Stimulated activated CD4-positive, alpha-beta T cell treated with anti-CD3 and anti-CD28 coated beads, Interleukin-1b, Interleukin-23, amount 100 ng/mL, for 24 hours (primary cell): Measurements from ENCODE around the gene ACP7.
A peak's percentile ranks its signal among the peaks of the same experiment; 100 is the strongest.
"Not testable (repeated sequence)": the region's sequence is repeated elsewhere in the genome, so short reads cannot be mapped to it uniquely, and the experiment has no call there.

ENCODE experiments used
- DNase-seq, 4 experiments: peaks; one replicate each; pipeline ENCODE4 v3.0.0-alpha.2; 2020; ENCODE audit warnings: low read depth in 4 of 4, low spot score in 1 of 4

Gene ACP7

DNA sequence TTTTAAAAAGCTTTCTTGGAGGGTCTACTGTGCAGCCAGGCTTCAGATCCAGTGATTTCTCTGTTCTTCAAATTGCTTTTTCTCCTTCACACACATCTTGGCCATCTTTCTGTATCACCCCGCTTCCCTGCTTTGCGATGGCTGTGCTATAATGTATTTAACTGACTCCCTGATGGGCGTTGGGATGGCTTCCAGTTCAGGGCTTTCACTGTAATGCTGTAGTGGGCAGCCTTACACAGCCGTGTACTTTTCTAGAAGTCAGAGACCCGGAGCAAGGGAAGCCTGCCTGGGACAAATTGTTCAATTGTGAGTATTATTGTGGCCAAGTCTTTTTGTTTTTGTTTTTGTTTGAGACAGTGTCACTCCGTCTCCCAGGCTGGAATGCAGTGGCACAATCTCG, 22.0 kb downstream of the ACP7 start:
- no peak for DNase-seq

DNA sequence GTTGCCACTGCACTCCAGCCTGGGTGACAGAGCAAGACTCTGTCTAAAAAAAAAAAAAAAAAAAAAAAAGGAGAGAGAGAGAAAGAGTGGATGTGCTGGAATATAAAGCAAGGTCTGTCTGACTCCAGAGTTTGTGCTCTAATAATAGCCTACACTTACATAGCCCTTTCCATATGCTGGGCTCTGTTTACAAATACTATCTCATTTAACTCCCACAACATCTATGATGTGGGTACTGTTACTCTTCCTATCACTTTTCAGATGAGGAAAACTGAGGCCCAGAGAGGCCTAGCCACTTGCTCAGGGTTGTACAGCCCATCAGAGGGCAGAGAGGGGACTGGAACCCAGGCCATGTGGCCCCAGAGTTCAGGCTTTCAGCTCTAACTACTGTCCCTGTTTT, 25.5 kb downstream of the ACP7 start:
- DNase-seq: no peak

DNA sequence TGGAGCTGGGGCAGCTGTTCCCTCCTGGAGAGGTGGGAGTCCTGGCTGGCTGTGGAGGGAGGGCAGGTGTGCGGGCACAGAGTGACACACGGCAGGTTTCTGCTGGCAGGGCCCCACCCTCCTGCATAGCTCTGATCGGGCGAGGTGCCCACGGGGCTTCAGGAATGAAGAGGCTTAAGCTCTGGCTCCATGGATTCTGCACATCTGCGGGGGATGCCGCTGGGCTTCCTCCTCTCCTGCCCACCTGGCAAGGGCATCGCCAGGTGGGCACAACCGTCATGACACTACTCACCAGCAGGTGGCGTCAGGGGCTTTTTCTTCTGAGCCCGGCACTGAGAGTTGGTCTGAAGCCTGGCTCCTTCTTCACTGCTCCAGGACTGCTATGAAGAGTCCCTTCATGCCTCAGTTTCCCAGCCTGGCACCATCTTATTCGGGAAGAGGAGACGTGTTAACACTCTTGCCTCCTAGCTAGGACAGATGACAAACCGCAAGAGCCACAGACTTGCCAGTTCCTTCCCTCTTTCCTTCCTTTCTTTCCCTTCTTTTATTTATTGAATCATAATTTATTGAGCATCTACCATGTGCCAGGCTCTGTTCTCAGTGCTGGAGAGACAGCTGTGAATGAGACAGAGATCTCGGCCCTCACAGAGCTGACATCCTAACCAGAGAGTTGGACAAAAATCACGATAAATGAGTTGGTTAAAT, 26.2 kb downstream of the ACP7 start:
- DNase-seq: peak; percentile 56 to 68 (median 64)

DNA sequence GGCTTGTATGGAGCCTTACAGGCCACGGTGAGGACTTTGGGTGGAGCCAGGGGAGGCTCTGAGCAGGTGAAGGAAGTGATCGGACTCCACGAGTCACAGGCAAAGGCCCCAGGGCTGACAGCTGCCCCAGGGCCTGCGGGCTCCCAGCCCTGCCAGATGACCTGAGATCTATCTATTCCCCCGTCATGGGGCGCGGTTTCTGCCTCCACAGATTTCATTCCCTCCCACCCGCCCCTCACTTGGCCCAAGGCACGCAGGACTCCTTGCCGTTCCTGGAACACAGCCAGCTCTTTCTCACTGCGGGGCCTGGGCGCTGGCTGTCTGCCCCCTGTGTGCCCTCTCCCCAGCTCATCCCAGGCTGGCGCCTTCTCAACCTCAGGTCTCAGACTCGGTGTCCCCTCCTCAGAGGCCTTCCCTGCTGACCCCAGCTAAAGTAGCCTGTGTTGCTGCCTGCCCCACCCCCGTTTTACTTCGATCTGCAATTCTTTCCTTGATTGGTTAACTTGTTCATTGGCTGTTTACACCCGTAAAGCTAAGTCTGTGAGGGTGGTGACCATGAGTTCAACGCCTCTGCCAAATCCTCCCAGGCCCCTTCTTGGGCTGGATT, 27.5 kb downstream of the ACP7 start:
- DNase-seq: no peak

DNA sequence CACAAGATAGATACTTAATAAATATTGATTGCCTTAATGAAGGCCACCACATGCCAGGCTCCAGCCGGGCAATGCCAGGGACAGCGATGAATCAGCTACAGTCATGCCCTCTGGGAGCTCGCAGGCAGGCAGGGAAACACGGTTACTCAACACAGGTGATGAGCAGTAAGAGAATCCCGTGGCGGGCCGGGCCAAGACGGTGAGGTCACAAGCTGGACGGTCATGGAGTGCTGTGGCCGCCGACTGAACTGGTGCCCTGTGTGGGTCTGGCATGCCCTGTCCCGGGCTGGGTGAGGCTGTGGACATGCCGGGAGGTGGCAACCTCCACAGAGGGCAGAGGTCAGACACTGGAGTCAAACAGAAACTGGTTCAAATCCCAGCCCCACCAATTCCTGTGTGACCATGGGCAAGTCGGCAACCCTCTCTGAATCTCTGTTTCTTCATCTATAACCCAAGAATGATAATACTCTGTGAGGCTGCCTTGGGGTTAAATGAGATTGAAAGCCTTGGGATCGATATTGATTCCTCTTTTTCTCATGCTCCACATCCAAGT, 28.2 kb downstream of the ACP7 start:
- no peak for DNase-seq

DNA sequence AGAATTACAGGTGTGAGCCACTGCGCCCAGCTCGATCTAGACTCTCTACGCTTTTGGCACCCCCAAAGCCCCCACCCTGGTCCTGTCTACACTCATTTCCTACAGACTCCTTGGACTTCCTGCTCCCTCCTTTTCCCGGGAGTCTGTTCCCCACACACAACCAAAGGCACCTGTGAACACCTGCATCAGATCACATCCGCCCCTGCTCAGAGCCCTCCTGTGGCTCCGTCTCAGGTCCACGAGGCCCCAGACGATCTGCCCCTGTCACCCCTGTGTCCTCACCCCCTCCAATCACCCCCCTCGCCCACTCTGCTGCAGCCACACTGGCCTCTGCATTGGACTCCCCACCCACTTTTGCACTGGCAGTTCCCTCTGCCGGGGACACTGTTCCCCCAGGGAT, 29.0 kb downstream of the ACP7 start:
- no peak for DNase-seq

DNA sequence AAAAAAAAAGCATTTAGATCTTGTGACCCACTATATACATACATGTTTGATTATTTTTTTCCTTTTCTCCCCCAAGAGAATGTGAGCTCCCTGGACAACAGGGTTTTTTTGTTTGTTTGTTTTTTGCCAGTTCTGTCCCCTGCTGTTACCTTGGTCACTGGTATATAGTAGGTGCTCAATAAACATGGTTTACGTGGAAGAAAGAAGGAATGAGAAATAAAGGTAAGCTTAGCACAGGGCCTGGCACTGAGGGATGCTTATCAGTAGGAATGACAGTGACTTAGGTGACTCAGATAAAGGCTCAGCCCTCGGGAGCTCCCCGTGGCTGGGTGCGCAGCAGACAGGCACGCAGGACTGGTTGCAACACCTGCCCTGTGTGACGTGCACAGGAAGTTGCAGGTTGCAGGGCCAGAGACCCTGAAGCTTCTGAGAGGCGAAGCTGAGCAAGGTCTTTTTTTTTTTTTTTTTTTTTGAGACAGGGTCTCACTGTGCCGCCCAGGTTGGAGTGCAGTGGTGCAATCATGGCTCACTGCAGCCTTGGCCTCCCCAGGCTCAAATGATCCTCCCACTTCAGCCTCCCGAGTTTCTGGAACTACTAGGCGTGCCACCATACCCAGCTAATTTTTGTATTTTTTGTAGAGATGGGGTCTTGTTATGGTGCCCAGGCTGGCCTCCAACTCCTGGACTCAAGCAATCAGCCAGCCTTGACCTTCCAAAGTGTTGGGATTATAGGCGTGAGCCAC, 31.1 kb downstream of the ACP7 start:
- DNase-seq: no peak

DNA sequence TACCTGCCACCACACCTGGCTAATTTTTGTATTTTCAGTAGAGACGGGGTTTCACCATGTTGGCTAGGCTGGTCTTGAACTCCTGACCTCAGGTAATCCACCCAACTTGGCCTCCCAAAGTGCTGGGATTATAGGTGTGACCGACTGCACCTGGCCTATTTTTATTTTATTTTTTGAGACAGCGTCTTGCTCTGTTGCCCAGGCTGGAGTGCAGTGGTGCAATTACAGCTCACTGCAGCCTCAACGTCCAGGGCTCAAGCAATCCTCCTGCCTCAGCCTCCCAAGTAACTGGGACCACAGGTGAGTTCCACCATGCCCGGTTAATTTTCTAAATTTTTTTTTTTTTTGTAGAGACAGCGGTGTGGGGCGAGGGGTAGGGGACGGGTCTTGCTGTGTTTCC, 32.9 kb downstream of the ACP7 start:
- DNase-seq: not testable (repeated sequence)

DNA sequence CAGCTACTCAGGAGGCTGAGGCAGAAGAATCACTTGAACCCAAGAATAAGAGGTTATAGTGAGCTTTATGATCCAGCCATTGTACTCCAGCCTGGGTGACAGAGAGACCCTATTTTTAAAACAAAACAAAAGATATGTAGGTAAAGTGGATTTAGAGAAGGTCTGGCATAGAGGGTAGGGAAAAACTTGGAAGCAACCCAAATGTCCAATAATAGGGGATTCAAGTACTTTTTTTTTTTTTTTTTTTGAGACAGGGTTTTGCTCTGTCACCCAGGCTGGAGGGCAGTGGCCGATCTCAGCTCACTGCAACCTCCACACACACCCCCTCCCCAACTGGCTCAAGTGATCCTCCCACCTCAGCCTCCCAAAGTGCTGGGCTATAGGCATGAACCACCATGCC, 35.7 kb downstream of the ACP7 start:
- no peak for DNase-seq

DNA sequence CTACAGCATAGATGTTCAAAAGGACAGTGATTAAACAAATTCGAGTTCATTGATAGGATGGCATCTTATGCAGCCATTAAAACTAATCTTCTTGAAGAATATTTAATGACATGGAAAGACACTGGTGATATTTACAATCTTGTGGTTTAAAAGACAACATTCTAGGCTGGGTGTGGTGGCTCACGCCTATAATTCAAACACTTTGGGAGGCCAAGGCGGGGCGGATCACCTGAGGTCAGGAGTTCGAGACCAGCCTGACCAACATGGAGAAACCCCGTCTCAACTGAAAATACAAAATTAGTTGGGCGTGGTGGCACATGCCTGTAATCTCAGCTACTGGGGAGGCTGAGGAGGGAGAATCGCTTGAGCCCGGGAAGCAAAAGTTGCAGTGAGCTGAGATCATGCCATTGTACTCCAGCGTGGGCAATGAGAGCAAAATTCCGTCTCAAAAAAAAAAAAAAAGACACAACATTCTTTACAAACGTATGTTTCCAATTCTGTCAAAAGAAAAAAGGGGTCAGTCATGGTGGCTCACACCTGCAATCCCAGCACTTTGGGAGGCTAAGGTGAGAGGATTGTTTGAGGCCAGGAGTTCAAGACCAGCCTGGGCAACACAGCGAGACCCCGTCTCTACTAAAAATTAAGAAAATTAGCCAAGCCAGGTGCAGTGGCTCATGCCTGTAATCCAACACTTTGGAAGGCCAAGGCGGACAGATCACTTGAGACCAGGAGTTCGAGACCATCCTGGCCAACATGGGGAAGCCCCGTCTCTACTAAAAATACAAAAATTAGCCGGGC, 39.0 kb downstream of the ACP7 start:
- no peak for DNase-seq

DNA sequence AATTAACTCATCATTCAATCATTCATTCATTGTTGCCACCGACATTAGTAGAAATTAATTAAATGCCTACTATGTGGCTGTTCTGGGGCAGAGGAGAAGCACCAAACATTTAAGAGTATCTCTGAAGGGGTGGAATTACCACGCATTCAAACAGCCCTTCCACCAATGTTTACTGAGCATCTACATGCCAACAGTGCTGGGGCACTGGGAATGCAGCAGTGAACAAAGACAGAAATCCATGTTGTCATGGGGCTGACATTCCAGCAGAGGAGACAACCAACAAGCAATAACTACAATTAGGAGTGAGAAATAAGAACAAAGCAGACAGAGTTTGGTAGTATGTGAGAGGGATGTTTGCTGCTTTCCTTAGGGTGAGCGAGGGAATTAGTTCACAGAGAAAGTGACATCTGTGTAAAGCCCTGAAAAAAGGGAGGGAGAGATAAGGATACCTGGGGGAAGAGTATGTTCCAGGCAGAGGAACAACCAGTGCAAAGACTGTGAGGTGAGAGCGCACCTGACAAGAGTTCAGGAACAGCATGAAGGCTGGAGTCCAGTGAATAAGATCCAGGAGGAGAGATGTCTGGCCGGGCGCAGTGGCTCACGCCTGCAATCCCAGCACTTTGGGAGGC, 40.1 kb downstream of the ACP7 start:
- DNase-seq: no peak

DNA sequence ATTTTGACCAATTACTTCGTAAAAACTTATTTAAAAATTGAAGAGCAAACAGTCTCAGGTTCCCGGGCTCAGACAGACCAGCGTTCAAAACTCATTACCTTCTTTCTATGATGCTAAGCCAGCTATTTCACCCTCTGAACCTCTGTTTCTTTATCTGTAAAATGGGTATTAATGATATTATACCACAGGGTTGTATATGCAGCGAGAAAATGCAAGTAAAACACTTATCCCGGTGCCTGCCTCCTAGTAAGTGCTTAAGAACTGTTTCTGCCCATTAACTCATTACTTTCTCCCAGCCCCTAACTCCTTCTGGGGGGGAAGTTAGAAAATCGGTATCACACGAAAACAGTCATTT, 41.0 kb downstream of the ACP7 start:
- DNase-seq: no peak

DNA sequence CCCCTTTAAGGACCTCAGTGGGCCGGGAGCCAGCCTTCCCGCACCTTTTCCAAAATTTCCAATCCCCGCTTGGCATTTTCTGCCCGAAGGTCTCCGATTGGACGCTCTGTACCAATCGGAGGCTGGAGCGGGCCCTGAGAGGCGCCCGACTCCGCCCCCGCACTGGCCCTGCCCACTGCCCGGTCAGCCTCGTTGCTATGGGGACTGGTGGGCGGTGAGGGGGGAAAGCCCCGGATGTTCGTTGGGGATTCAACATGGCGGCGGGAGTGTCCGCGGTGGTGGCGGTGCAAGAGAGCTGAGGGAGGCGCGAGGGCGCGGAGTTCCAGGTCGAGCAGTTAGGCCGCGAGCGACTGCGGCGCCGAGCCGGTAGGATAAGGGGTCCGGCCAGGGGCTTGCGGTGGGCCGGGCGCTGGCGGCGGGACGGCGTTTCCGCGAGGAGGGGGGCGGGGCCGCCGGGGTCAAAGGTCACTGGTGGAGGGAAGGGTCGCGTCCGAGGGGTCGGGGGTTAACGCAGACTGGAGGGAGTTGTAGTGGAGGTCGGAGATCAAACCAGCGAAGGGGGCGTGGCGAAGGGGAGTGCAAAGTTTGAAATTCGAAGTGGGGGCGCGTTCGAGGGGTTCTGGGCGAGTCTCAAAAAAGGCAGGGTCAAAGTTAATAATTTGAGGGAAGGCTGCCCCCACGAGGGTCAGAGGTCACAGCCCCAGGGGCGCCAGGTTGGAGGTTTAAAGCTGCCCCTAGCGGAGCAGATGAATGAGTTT, 41.6 kb downstream of the ACP7 start, which contains the start of gene PAK4:
TSS of gene PAK4 (plus strand) at position 233 of the 758 bp plus-strand sequence. CDS start 43,768 bp downstream, outside the sequence.
- peak; percentile 94 to 99 (median 98) for DNase-seq

DNA sequence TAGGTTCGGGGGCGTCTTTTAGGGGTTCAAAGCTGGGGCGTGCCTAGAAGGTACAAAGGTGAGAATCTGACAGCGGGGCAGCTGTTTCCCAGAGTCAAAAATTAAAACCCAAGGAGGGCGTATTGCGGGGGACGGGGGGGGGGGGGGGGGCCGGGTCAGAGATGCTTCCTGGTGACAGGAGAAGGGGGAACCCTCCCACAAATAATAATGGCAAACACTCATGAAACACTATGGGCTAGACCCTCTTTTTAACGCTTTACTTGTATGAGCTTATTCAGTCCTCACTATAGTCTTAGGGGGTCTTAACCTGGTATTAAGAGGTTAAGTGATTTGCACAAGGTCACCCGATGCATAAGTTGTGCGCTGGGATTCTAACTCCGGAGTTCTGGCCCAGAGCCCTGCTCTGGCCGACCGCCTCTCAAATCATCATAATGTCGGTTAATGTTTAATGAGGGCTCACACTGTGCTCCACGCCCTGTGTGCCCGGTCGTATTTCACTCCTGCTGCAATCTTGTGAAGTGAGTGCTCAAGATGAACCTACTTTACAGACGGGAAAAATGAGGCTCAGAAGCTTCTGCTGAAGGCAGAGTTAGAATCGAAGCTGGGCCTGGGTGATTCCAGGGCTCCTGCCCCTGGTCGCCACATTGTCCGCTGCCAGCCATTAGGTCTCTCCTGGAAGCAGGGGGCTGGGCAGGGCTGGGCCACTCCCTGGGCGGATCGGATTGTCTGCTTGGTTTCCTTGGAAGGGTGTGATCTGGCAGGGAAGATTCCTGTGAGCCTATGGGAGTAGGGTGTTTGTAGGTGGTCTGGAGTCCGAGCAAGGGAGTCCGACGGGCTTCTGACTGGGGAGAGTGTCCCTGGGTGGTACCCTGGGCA, 42.4 kb downstream of the ACP7 start:
- no peak for DNase-seq

DNA sequence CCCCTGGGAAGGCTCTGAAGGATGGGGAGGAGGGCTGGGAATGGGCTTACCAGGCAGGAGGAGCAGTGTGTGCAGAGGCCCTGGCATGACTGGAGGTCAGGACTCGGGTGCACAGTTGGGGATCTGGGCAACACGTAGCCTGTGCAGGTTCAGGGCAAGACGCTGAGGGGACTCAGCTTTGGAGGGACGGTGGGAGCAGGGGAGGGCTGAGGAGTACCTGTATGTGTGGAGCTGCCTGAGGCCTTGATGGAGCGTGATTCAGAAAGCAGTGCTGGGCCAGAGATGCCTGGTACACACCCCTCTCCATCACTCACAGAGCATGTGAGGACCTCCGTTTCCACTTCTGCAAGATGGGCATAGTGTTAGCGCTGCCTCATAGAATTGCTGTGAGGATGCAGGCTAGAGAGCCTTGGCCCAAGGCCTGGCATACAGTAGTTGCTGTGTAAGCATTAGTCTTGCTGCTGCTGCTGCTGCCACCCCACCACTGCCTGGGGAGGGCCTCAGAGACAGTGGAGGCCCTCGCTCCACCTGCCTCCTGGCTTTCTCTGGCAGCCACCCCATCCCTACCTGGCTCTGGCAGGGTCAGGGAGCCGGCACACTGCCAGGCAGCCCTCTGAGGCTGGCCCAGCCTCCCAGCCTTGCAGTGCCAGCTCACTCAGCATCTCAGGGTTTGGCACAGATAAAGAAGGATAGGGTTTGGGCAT, 43.8 kb downstream of the ACP7 start:
- no peak for DNase-seq

DNA sequence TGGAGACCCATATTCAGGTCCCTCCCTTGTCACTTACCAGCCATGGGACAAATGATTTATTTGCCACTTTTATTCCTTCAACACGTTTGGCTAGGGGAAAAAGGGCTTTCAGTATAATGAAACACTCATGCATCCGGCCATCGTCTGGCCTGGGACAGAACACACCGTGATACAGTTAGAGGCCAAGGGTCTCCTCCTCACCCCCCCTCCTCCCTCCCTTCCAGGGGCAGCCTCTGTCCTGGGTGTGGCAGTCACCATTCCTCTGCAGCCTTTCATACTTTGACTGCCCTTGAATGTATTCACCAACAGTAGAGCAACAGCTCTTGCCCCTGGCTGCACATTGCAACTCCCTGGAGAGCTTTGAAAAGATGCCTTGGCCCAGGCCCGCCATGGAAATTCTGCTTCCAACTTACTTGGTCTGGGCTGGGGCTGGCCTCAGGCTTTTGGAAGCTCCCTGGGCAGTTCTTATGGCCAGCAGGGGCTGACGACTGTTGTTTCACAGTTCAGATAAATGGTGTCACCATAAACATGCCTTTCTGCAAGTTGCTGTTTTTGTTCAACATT, 44.4 kb downstream of the ACP7 start:
- no peak for DNase-seq

DNA sequence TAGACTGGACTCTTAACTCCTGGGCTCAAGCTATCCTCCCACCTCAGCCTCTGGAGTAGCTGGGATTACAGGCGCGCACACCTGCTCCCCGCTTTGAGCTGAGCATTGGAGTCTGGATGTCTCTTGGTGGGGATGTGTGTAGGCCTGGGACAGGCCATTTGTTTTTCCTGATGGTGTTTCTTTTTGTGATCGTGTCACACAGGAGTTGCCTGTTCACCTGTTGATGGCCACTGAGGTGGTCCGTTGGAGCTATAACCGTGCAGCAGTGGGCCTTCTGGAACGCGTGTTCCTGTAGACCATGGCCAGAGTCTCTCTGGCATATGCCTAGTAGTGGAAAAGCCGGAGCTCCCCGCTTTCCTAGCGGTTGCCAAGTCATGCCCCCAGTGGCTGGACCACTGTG, 44.9 kb downstream of the ACP7 start:
- DNase-seq: no peak
